ENCODE data around the gene IGSF9.

DNA sequence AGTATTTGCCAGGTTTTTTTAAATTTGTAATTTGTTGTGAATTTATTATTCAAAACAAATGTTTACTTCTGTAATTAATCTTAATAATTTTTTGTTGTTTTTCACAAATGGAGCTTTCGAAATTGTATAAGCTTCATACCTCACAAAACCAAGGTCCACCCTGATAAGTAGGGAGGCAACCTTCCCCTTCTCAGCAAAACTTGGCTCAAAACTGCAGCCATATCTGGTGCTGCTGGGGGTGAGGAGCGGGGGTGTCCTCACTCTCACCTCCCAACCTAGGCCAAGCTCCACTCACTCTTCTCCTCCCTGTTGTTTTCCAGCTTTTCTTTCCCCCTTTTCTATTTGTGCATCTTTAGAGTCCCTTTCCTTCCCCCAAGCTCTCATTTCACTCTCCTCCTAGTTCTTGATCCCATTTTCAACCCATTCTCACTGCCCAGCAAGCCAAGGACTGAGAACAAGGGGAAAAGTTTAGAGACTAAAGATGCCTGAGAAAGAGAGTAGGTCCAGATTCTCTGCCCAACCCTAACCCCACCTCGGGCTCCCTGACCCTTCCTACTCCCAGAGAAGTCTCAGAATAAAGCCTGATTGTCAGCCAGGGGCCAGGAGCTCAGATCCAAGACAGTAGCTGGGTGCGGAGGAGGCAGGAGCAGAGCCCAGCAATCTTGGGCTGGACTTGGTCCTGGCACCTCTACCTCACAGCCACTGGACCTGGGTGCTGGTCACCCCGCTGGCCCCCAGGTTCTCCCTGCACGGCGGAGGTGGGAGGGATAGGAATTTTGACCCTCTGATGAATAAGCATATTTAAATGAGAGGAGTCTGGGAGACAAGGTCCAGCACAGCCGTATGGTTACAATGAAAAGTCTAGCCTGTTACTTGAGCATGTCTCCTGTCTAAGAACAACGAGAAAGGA, 37.1 kb downstream of the IGSF9 start:
- TF ChIP-seq, protein P1, sequence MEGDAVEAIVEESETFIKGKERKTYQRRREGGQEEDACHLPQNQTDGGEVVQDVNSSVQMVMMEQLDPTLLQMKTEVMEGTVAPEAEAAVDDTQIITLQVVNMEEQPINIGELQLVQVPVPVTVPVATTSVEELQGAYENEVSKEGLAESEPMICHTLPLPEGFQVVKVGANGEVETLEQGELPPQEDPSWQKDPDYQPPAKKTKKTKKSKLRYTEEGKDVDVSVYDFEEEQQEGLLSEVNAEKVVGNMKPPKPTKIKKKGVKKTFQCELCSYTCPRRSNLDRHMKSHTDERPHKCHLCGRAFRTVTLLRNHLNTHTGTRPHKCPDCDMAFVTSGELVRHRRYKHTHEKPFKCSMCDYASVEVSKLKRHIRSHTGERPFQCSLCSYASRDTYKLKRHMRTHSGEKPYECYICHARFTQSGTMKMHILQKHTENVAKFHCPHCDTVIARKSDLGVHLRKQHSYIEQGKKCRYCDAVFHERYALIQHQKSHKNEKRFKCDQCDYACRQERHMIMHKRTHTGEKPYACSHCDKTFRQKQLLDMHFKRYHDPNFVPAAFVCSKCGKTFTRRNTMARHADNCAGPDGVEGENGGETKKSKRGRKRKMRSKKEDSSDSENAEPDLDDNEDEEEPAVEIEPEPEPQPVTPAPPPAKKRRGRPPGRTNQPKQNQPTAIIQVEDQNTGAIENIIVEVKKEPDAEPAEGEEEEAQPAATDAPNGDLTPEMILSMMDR (IDR thresholded peaks at IDR 0.05; ENCODE audit: poor library complexity, severe bottlenecking): no peak
- no peak for TF ChIP-seq TAF1 (IDR thresholded peaks at IDR 0.05; ENCODE audit: low read depth)
- no peak for TF ChIP-seq EZH2 (IDR thresholded peaks at IDR 0.05; ENCODE audit: borderline replicate concordance, insufficient read depth, low read length, poor library complexity, severe bottlenecking)
- TF ChIP-seq EP300 (conservative IDR thresholded peaks at IDR 0.05; ENCODE audit: poor library complexity, severe bottlenecking): no peak
- TF ChIP-seq, protein P2, sequence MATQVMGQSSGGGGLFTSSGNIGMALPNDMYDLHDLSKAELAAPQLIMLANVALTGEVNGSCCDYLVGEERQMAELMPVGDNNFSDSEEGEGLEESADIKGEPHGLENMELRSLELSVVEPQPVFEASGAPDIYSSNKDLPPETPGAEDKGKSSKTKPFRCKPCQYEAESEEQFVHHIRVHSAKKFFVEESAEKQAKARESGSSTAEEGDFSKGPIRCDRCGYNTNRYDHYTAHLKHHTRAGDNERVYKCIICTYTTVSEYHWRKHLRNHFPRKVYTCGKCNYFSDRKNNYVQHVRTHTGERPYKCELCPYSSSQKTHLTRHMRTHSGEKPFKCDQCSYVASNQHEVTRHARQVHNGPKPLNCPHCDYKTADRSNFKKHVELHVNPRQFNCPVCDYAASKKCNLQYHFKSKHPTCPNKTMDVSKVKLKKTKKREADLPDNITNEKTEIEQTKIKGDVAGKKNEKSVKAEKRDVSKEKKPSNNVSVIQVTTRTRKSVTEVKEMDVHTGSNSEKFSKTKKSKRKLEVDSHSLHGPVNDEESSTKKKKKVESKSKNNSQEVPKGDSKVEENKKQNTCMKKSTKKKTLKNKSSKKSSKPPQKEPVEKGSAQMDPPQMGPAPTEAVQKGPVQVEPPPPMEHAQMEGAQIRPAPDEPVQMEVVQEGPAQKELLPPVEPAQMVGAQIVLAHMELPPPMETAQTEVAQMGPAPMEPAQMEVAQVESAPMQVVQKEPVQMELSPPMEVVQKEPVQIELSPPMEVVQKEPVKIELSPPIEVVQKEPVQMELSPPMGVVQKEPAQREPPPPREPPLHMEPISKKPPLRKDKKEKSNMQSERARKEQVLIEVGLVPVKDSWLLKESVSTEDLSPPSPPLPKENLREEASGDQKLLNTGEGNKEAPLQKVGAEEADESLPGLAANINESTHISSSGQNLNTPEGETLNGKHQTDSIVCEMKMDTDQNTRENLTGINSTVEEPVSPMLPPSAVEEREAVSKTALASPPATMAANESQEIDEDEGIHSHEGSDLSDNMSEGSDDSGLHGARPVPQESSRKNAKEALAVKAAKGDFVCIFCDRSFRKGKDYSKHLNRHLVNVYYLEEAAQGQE (IDR thresholded peaks at IDR 0.05; ENCODE audit: borderline replicate concordance): no peak
- TF ChIP-seq POLR2AphosphoS5 (IDR thresholded peaks at IDR 0.05): no peak
- TF ChIP-seq SMC3 (conservative IDR thresholded peaks at IDR 0.05; ENCODE audit: poor library complexity): no peak

Data from neural cell (in vitro differentiated cells).